ENCODE results near the gene FAM171A1.
"Not testable (repeated sequence)": the region's sequence is repeated elsewhere in the genome, so short reads cannot be mapped to it uniquely, and the experiment has no call there.

The FAM171A1 gene

GRCh38 chr10:15316871-15317464 lies 54.1 kb downstream of the FAM171A1 start:
- no peak for DNase-seq (ENCODE audit: low read depth)

- DNase-seq (ENCODE audit: low read depth) = no peak
These were observed 54.9 kb downstream of the FAM171A1 start for GRCh38 chr10:15316145-15316544.

DNA sequence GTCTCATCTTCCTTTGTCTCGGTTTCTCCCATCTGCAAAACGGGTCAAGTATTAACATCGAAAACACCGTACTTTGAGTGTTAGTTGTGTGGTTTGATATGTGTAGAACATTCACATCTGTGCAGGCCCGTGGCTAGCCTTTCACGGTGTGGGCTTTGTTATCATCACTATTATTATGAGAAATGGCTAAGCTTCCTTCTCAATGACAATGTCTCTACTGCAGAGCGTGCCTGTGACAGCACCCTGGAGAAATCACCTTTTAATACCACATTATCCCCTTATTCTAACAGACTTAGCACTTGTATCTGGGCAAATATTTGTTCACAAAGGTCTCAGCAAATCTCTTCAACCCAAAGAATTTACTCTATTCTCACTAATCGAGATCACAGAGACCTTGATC lies 55.8 kb downstream of the FAM171A1 start:
- DNase-seq (ENCODE audit: low read depth) = no peak

- no peak for DNase-seq (ENCODE audit: low read depth)
These were observed 56.5 kb downstream of the FAM171A1 start for GRCh38 chr10:15314482-15315045.

DNA sequence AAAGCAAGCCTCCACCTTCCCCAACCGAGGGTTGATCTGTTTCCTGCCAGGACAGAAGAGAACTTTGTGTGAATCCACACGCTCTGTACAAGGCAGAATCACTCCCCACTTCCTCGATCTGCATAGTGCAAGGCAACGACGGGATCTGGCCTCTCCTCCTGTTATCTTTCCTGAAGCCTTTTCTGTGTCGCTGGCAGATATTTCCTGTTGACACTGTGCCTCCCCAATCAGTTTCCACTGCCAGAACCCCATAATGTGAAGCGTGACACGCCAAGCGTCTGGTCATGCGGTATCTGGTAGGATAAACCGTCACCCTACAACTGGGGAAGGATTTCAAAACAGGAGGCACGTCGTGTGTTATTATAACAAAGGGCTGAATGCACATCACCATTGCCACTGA lies 57.2 kb downstream of the FAM171A1 start:
- DNase-seq (ENCODE audit: low read depth) = no peak

- DNase-seq (ENCODE audit: low read depth) = no peak
These were observed 58.0 kb downstream of the FAM171A1 start for GRCh38 chr10:15313047-15313446.

DNA sequence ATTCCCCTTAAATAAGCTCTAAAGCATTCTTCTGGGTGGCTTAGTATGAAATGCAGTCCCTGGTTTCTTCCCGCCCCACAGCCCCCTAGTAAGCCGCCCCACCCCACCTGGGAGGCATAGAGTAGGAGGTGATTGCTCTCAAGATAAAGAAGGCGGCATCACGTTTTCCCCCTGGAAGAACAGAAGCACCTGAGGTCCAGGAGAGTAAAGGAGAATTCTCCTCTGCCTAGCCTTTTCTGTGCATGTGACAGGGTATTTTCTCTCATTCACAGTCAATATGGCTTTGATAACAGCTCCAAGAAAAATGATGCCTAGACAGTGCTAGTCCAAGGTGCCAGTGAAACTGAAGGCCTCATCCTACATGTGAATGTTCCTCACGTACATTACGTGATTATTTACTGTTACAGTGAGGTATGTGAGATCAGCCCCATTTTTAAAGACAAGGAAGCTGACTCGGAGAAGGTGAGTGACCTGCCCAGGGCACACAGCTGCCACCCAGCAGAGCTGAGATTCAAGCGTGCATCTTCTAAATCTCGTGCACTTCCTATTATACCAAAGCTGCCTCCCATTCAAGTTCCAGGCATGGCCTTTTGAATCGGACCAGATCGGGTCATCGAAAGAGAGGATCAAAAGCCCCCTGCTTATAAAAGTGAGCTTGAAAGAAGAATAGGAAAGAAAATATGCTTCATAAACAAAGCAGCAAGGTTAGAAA lies 59.4 kb downstream of the FAM171A1 start:
- no peak for DNase-seq (ENCODE audit: low read depth)

GRCh38 chr10:15310776-15311568 lies 60.1 kb downstream of the FAM171A1 start:
- no peak for DNase-seq (ENCODE audit: low read depth)

- DNase-seq (ENCODE audit: low read depth) = no peak
These were observed 61.9 kb downstream of the FAM171A1 start for GRCh38 chr10:15309221-15309620.

DNA sequence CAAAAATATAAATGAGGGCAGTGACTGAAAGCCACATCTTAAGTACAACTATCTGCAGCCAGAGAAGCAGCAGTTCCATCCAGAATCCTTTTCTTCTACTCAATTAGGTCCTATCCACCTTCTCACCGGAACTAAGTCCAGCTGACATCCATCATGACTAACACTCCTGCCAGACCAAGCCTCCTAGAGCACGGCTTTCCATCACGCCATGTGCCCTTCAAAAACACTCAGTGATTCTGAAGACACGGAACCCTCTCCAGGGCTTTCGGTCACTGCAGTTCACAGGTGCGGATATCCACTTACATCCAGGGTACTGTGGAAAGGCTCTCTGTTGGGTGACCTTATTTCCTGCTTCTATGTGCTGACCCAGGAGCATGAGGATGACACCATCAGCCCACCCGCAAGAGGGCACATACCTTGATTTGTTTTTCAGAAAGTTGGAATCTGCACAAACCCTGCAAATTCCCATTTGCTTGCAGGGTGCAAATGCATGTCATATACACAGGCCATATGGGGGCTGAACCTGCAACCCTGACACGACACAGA lies 64.3 kb downstream of the FAM171A1 start:
- no peak for DNase-seq (ENCODE audit: low read depth)

GRCh38 chr10:15305634-15306033 lies 65.5 kb downstream of the FAM171A1 start:
- DNase-seq (ENCODE audit: low read depth) = no peak

DNA sequence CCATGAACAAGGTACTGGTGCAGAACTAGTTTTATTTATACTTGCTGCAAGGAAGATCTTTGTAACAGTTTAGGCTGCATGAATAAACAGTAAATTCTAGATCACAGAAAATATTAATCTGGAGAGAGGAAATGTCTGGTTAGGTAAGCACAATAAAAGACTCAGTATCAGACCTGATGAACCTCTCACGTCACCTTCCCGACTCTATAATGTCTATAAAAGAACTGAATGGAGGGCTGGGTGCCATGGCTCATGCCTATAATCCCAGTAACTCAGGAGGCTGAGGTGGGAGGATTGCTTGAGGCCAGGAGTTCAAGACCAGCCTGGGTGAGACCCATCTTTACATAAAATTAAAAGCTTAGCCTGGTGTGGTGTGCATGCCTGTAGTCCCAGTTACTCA lies 65.9 kb downstream of the FAM171A1 start:
- DNase-seq (ENCODE audit: low read depth) = no peak

- DNase-seq (ENCODE audit: low read depth) = not testable (repeated sequence)
These were observed 68.7 kb downstream of the FAM171A1 start for GRCh38 chr10:15302188-15302956.

GRCh38 chr10:15300697-15301096 lies 70.4 kb downstream of the FAM171A1 start:
- no peak for DNase-seq (ENCODE audit: low read depth)

DNA sequence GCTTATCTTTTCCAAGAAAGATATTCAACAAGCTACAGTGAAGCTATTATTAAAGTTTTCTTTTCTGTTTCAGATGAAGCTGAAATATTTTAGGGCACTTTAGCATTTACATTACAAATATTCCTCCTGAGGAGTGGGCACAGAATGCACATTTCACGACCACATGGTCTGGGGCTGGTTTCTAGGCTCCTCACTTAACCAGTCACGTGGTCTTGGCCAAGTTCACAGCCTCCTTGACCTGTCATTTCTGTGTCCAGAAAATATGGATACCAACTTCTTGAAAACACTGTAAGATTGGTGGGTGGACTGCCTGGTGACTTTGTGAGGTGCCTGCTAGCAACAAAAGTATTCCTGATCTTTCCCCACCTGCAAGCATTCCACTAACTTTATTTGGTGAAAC lies 70.9 kb downstream of the FAM171A1 start:
- no peak for DNase-seq (ENCODE audit: low read depth)

- no peak for DNase-seq (ENCODE audit: low read depth)
These were observed 74.4 kb downstream of the FAM171A1 start for GRCh38 chr10:15296701-15297100.

- no peak for DNase-seq (ENCODE audit: low read depth)
These were observed 75.4 kb downstream of the FAM171A1 start for GRCh38 chr10:15295537-15296325.

DNA sequence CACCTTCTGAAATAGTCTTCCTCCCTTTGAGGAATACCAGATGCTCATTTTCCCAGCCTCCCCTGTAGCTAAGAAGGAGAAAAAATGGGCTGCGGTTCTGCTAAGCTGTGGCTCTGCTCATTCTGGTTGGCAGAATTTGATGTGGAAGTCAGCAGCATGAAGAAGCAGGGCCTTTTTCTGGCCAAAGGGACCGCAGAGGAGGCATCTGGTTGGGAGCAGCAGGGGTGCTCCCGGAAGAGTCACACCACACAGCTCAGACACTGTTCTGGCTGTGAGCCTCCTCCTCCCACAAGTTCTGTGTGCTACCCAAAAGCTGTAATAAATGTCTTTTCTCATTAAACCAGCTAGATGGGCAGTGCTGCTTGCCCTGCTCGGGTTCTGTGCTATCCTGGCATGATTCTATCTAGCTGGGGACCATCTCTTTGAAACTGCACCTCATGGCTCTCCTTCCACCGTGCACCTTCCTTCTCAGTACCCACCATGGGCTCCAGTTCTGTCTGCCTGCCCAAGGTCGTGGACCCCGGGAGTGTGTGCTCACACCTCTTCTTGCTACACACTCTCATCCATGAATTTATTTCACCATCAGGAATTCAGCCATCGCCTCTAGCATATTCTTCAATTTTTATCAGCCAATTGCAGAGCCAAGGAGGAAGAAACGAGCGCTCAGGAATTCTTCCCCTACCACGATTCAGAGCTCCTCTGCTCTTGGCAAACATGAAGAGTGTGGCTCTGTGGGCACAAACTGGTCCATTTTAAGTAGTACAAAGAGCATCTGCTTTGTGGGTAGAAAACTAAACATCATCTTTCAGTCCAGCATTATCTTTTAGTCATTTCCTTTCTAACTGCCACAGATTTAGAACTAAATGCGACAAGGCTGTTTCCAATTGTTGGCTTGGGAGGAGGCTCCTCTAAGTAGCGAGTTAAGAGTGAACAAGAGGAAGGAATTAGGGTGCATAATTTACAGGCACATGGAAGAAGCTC lies 76.9 kb downstream of the FAM171A1 start:
- DNase-seq (ENCODE audit: low read depth) = no peak

DNA sequence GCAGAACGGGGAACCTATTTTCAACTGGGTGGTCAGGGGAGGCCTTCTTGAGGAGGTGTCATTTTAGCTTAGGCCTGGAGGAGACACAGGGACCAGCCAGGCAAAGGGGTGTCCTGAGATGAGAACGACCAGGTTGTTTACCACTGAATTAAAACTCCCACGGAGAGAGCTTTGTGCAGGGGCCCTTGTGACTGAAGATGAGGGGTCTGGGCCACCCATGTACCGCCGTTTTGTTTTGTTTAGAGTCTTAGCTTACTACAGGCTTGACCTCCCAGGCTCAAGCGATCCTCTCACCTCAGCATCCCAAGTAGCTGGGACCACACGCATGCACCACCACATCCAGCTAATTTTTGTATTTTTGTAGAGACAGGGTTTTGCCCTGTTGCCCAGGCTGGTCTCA lies 80.4 kb downstream of the FAM171A1 start:
- DNase-seq (ENCODE audit: low read depth) = no peak

- no peak for DNase-seq (ENCODE audit: low read depth)
These were observed 80.9 kb downstream of the FAM171A1 start for GRCh38 chr10:15290150-15290549.
